Left hindlimb (tissue), 1 donor: ENCODE results near the gene CANT1.
"Not testable (repeated sequence)": the region's sequence is repeated elsewhere in the genome, so short reads cannot be mapped to it uniquely, and the experiment has no call there.

Experiments
- DNase-seq: peaks from one replicate; pipeline ENCODE4 v3.0.0-alpha.2; 2018

Gene CANT1

DNA sequence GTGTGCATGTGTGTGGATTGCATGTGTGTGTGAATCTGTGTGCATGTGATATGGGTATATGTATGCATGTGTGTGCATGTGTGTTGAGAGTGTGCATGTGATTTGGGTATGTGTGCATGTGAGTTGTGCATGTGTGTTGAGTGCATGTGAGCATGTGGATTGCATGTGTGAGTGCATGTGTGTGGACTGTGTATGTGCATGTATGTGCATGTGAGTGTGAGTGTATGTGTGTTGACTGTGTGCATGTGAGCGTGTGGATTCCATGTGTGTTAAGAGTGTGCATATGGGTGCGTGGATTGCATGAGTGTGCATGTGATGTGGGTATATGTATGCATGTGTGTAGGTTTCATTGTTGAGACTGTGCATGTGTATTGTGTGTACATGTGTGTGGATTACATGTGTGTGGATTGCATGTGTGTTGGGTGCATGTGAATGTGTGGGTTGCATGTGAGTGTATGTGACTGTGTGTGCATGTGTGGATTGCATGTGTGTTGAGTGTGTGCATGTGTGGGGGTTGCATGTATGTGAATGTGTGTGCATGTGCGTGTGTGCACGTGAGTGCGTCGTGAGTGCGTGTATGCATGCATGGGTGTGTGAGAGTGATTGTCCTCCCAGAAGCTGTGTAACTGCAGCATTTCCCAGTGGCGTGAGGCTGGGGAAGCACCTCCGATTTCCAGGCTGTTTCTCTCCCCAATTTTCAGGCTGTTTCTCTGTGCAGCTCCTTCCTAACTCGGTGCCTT, 33.8 kb upstream of the CANT1 start:
- peak; percentile 25 for DNase-seq

DNA sequence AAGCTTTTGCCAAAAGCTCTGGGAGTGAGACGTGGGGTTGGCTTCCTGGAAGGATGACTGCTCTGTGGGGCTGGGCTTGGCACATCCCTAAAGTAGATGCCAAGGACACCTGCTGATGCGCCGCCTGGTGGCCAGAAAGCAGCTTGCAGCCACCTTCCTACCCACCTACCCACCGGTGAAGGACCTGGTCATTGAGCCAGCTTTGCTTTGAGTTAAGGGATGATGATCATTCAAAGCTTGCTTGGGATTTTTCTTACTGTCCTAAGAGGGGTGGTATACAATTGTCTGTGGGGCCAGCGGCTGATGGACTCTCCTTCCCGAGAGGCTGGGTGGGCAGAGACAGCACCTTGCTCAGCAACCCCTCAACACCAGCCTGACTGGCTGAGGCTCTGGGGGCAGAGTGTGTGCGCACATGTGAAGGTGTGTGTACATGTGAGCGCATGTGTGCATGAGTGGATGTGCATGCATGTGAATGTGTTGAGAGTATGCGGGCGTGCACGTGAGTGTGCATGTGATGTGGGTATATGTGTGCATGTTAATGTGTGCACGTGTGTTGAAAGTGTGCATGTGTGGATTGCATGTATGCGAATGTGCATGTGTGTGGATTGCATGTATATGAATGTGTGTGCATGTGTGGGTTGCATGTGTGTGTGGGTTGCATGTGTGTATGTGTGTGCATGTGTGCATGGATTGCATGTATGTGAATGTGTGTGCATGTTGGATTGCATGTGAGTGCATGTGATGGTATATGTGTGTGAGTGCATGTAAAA, 33.0 kb upstream of the CANT1 start:
- DNase-seq = peak; percentile 64

DNA sequence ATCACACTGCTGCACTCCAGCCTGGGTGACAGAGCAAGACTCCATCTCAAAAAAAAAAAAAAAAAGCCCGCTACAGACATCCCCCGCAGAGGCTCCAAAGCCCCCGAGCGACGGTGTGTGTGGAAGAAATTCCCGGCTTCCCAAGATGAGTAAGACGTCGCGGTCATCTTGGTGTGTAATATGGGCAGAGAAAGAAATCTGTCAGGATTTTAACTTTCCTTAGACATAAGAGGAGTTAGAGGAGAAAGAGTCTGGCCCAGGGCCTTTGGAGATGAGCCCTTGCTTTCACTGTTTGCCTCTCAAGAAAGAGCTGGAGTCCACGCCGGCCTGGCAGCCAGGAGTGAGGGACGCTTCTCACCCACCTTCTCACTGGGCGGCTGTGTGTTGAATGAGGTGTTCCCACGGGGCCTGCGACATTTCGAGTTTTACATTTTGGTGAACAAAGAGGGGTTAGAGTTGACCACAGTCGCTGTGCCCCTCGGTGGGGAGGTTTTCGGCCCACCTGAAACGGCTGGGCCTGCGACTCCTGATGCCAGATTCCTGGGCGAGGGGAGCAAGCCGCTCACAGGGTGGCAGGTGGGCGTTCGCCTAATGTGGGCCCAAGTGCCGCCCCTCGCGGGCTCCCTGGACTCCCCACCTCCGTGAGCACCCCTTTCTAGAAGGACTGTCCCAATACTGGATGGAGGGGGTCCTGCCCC, 32.3 kb upstream of the CANT1 start:
- peak; percentile 28 for DNase-seq

DNA sequence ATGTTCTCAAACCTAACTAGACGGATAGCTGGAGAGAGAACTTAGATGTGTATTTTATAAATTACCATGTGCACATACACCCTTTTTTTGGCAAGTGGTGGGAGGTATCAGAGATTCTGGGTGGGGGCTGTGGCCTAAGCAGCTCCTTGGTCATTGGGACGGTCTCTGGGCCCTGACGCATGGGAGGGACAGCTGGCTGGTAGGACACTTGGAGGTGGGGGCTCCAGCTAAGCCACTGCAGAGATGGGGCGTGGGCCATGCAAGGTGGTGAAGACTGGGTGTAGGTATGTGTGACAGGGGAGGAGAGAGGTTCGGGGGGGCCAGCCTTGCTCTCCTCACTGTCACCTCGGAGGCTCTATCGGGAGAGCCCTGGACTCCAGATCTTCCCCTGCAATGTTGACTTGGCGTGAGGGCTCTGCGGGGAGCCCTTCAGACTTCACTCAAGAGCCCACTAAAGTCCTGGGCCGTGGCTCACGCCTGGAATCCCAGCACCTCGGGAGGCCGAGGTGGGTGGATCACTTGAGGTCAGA, 31.5 kb upstream of the CANT1 start:
- DNase-seq = peak; percentile 23

DNA sequence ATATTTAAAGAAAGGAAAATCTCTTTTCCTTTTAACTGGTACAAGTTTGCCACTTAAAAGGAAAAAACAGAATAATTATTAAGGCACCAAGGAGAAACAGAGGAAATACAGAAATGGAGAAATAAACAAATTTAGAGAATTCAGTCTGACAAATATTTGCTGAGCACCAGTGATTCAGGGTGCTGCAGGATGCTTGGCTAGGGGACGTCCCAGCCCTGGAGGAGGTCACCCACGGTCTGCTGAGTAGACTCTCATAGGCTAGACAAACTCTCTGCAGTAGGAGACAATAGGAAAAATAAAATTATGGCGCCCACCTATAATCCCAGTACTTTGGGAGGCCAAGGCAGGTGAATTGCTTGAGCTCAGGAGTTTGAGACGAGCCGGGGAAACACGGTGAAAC, 30.3 kb upstream of the CANT1 start:
- DNase-seq = no peak

DNA sequence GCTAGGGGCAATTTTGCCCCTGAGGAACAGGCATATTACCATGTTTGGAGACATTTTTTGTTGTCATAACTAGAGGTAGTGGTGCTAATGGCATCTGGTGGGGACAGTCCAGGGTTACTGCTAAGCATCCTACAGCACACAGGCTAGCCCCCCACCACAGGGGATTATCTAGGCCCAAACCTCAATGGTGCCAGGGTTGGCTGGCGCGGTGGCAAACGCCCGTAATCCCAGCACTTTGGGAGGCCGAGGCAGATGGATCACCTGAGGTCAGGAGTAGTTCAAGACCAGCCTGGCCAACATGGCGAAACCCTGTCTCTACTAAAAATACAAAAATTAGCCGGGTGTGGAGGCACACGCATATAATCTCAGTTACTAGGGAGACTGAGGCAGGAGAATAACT, 29.6 kb upstream of the CANT1 start:
- DNase-seq = no peak

DNA sequence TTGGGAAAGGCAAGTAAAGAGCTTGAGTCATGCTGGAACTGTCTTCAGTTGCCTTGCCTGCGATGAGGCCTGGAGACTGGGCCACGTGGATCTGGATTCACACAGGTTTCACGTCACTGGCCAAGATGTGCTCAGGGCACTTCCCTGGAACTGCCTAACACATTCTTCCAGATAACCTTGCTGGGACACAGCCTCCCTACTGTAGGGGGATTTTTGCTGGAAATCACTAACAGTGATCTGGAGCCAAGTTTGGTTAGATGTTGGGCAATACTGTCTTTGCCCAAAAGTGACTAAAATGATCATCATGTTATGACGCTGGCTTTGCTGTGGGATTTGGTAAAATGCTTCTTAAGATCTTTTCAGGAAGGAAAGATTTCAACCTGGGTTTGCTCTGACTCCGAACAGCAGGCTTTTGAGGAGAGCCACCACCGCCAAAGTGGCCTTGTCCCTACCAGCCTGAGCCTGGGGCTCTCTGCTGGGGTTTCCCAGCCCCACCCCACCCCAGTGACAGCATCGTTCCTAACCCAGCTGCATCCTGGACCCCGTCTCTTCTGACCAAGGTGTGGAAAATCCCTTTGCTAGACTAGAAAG, 29.1 kb upstream of the CANT1 start:
- no peak for DNase-seq

DNA sequence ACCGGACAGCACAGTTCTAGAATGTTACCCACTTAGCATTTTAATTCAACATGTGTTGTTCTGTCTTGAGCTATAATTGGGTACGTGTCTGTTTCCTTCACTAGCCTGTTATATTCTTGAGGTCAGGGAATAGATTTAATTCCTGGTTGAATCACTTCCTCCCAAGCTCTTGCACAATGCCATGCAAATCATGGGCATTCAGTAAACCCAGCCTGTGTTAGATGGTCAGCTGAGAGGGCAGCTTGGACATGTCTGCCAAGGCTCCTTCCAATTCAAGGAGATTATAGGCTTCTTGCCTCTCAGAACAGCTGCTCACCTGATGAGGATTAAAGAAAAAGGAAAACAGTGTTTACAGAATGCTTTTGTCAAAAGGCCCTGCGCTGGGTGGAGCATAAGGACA, 27.0 kb upstream of the CANT1 start:
- no peak for DNase-seq

DNA sequence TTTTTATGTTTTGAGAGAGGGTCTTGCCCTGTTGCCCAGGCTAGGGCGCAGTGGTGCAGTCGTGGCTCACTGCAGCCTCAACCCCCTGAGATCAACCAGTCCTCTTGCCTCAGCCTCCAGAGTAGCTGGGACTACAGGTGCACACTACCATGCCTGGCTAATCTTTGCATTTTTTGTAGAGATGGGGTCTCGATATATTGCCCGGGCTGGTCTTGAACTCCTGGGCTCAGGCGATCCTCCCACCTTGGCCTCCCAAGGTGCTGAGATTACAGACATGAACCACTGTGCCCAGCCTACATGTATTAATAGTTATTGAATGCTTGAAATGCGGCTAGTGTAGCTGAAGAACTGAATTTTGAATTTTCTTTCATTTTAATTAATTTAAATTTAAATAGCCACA, 26.6 kb upstream of the CANT1 start:
- DNase-seq = no peak

DNA sequence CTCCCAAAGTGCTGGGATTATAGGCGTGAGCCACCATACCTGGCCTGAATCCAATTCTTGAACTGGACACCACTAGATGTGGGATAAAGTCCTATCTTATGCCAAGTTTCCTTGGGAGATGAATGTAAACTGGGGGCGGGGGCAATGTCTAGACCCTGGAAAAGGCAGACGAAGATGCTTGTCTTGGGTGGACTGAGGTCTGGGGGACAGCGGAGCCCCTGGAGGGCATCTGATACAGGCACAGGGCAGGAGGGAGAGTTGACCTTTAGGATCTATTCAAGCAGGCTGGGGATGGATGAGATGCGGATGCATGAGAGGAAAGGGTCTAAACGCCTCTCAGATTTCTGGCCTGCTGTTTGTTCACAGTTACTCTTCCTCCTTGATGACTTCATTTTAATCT, 26.1 kb upstream of the CANT1 start:
- no peak for DNase-seq

DNA sequence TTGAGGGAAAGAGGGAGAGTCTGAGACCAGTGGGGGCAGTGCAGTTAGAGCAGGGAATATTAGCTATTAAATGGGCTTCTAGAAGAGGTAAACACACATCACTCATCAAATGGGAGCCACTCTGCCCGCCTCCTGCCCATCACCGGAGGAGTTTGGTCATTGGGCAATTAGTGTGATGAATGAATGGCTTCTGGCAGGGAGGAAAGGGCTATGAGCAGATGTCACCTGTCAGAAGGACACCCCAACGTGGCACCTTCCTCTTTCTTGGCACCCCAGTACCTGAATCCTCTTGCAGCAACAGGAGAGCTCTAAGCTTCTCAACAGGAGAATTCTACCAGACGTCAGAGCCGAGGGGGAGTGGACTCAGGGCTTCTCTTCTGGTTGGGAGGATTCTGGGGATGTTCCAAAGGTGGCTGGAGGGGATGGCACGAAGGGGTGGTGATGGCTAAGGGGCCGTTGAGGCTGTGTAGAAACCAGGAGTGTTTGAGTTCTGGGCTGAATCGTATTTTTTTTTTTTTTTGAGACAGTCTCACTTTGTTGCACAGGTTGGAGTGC, 25.4 kb upstream of the CANT1 start:
- DNase-seq = no peak

DNA sequence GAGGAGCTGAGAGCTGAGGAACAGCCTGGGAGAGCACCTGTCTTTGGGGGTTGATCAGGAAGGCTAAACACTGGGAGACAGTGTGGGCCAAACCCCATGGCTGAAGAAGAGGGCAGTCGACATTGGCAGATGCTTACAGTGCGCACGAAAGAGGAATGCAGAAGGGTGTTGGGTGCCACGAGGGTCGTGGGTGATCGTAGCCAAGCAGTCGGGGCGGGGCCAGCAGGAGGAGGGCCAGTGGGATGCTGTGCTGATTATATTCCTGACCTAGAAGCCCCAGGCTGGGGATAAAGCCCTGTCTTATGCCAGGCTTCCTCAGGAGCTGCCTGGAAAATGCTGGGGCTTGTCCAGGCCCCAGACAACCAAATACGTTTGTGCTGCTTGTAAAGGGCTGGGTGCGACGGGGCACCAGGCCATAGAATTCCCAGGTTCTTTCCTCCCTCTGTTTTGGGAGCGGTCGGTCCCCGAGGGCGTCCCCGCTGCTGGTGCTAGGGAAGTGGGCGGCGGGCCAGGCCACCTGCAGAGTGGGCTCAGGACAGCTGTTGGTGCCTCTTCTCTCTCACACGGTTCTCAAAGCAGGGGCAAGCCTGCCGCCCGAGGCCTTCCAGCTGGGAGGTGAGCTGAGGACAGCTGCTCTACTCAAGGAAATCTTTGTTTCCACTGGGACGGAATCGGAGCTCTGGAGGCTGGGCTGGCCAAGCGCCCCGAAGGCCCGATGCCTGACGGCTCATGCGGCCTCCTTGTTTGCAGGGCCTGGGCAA, 24.4 kb upstream of the CANT1 start:
- DNase-seq = peak; percentile 73

DNA sequence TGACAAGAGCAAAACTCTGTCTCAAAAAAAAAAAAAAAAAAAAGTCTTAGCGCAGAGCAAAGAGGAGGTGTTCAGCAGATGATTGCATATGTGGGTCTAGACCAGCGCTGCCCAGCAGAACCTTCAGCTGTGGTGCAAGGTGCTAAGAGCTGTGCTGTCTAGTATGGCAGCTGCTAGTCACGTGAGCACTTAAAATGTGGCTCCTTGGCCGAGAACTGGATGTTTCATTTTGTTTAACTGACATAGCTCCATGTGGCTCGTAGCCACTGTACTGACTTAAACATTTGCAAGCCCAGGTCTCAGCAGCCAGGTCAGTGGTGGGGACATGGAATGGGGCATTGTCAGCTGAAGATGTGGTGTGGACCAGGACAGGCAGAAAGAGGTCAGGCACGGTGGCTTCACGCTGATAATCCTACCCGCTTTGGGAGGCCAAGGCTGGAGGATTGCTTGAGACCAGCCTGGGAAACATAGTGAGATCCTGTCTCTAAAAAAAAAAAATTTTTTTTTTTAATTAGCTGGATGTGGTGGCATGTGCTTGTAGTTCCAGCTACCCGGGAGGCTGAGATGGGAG, 23.6 kb upstream of the CANT1 start:
- no peak for DNase-seq

DNA sequence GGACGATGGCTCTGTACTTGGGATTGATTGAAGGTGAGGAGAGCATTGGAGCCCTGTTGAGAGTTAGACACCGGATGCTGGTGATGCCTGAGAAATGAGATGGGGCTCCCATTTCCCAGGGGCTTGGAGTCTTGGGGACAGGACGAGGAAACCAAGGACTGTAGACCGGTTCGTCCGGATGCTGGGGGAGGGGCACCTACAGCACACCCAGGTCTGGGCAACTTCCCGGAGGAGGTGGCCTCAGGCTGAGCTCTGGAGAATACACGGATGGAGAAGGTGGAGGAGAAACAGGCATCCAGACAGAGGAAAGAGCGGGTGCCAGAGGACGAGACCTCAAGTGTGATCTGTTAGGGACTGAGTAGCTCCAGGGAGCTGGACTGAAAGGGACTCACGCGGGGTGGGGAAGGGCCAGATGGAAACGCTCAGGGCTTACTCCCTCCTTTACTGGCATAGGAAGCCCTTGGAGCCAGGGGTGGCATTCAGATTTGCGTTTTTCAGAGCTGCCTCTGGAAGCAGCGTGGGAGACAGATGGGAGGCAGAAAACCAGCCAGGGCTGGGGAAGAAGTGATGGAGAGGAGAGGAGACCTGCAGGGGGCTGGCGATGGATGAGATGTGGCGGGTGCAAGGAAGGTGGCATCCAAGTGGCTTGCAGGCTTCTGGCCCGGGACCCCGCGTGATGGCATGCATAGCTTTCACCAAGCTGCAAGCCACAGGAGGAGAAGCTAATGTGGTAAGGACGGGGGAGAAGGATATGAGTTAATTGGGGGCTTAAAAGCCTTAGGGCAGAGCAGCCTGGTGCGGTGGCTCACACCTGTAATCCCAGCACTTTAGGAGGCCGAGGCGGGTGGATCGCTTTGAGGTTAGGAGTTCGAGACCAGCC, 22.7 kb upstream of the CANT1 start:
- peak; percentile 23 for DNase-seq

DNA sequence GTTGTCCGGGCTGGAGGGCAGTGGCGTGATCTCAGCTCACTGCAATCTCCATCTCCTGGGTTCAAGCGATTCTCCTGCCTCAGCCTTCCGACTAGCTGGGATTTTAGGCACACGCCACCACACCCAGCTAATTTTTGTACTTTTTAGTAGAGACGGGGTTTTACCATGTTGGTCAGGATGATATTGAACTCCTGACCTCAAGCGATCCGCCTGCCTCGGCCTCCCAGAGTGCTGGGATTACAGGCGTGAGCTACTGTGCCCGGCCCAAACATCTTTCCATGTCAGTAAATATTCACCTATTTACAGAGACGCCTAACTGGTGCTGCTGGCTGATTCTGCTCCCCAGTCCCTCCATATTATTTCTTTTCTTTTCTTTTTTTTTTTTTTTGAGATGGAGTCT, 21.1 kb upstream of the CANT1 start:
- DNase-seq = not testable (repeated sequence)

DNA sequence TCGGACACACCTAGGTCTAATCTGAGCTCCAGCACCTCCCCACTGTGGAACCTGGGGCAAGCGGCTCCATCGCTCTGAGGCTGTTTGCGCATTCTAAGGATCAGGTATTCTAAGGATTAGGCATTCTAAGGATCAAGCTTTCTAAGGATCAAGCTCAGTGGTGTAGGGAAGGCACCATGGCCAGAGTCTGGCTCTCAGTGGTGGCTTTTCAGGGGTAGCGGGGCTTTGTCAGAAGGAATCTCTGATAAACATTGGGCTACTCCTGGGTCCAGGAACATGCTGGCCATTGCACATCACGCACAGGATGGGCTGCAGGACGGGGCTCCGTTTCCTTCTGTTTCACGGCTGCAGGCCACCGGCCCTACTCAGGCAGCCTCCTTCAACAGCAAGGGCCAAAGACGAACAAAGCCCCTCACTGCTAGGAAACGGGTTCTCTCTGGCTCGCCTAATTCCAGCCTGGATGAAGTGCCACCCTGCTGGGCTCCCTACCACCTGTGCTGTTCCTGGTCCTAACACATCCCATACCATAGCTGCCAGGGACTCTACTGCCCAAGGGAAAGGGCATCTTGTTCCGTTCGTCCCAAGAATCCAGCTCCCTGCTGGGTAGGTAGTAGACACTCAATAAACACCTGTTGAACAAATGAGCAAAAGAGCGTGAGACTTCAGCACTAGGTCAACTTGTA, 19.9 kb upstream of the CANT1 start:
- DNase-seq = peak; percentile 37

DNA sequence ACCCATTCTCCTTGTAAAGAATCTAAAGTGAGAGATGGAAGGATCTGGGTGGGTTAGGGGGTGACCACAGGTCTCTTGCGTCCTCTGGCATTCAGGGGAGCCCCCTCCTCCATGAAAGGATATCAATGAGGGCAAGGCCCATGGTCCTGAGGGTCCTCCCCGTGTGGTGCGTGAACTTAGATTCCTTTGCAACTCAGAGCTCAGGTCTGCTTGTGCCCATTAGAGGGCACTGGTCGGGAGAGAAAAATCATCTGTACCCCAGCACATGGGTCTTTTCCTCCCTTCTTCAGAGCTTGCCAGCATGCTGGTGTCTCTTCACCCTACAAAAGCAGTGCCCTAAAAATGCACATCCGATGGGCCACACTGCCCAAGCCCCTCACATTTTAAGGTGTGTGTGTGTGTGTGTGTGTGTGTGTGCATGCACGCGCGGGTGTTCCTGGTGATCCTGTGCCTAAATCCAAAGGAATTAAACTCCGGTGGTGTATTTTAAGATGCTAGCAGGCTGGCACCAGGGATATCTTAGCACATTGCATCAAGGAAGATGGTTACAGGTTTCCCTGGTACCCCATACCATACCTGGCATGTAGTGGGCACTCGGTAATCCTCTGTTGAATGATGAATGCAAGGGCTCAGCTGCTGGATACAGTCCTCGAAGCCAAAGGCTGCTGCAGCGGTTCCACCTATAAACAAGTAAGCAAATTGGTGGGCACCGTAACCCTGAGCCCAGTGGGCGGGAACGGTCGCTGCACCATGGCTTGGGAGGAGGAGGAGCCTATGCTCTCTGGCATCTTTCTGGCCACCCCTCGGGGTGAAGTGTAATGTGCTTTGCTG, 19.1 kb upstream of the CANT1 start:
- no peak for DNase-seq

DNA sequence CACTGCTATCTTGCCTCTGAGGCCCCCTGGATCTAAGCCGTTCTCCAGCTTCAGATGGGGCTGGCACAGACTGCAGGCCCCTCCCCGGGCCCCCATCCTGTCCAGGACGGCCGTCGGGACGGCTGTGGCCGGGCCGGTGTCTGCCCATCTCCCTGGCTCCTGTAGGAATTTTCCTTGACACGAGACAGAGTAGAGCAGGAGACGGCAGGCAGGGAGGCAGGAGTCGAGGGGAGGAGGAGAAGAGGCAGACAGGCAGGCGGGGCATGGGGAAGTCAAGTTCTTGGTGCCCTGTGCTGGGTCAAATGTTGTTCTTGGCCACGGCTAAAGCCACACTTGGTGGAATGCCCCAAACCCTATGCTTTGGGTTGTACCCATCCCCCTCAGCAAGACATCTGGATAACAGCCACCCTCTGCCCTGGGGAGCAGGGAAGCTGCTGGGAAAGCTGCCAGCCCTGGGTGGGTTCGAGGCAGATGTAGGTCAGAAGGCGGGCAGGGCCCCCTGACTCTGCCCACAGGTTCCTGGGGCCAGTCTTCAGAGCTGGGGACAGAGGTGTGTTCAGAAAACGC, 18.4 kb upstream of the CANT1 start:
- DNase-seq = peak; percentile 76
